Subcutaneous adipose tissue (tissue), 4 donors: Measurements from ENCODE around the gene INPP5E. TPM values are rescaled to one million over a fixed set of nuclear protein-coding genes. Genes with fewer than 3 reads are reported as not detected.

Source experiments
- CTCF ChIP-seq: fragments of 450-650 bp; IDR thresholded peaks from one replicate; pipeline ENCODE4 v1.5.1; 2016; ENCODE audit warnings: low read depth, mild to moderate bottlenecking, control low read depth, antibody characterized with exemption, moderate library complexity
- total RNA-seq, 4 donors: library from RNA; depleted of rRNA; stranded (reverse); fragments of >200 nt; gene quantifications; one replicate each; pipeline ENCODE4 v1.1.0, GENCODE V29; 2016

Gene INPP5E
- total RNA-seq, 4 donors from 2014 or later: 4.4 to 12.8 (median 5.0) TPM

- TF ChIP-seq CTCF: no peak
These were observed 9.8 kb downstream of the INPP5E start for GRCh38 chr9:136429683-136430491.

GRCh38 chr9:136429075-136429628, 10.5 kb downstream of the INPP5E start:
- no peak for TF ChIP-seq CTCF

GRCh38 chr9:136426787-136427186, 12.9 kb downstream of the INPP5E start:
- TF ChIP-seq CTCF: no peak

- TF ChIP-seq CTCF: no peak
These were observed 14.8 kb downstream of the INPP5E start for GRCh38 chr9:136424750-136425362.

- TF ChIP-seq CTCF: no peak
These were observed 16.1 kb downstream of the INPP5E start for GRCh38 chr9:136423432-136424146.

DNA sequence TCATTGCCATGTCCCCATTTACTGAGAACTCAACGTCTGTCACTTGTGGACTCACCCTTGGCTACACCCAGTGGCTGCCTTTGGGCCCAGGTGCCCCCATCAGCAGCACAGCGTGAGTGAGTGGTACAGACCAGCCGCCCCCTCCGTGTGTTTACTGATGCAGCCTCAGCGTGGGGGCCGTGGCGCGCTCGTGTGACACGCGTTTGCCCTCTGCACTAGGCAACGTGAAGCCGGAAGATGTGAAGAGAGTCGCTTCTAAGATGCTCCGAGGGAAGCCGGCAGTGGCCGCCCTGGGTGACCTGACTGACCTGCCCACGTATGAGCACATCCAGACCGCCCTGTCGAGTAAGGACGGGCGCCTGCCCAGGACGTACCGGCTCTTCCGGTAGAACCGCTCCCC, 16.8 kb downstream of the INPP5E start:
- TF ChIP-seq CTCF: no peak

- TF ChIP-seq CTCF: no peak
These were observed 17.9 kb downstream of the INPP5E start for GRCh38 chr9:136421791-136422190.
